Measurements from ENCODE around the gene ERBB4.
"Not testable (repeated sequence)": the region's sequence is repeated elsewhere in the genome, so short reads cannot be mapped to it uniquely, and the experiment has no call there.

ERBB4 gene

DNA sequence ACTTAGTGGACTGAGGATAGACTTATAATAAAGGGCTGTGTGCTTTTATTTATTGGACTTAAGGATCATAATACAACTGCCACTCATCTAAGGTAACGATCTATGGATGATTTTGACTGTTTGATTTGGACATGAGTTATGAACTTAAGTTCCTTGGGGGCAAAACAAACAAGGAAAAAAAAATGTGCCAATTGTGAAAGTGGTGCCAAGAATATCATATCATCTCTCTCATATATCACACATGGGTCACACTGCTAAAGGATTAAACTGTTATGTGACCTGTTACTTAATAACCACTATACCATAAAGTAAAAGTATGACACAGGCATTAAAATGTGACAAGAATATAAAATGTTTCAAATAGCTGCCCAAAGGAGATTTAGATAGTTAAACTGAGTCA lies 886.3 kb downstream of the ERBB4 start:
- no peaks in the 10 kb centered on the region for H3K27me3 ChIP-seq
- no peaks in the 10 kb centered on the region for H3K36me3 ChIP-seq
- no peaks in the 10 kb centered on the region for H3K4me1 ChIP-seq
- no peaks in the 10 kb centered on the region for H4K20me1 ChIP-seq
- no peaks in the 10 kb centered on the region for H3K9me3 ChIP-seq
- TF ChIP-seq Cebpa-rat (IDR thresholded peaks at IDR 0.05): no peak
- H3K27ac ChIP-seq: no peak overlapping the region
- no peak overlapping the region for H3K4me2 ChIP-seq
- H3K9ac ChIP-seq: no peak overlapping the region
- H3K4me3 ChIP-seq: no peak overlapping the region

DNA sequence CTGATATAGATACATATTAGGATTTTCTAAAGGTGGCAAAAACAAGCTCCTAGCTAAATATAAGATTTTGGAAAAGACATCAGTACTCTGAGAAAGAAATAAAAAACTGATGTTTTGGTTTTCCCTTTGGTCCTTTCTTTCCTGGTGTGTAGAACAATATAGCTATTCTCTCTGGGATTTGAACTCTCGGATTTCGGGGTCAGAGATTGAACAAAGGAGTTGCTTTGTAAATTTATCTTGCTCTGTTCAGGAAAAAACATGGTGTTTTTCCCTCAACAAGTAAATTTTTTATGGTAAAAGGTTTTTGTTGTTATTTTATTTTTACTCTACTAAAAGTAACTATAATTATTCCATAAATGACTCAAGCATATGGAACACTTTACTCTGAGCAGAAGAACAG lies 889.3 kb downstream of the ERBB4 start:
- Histone ChIP-seq H4K20me1 (no peaks in the 10 kb centered on the region), H3K9me3 (no peaks in the 10 kb centered on the region), H3K36me3 (no peaks in the 10 kb centered on the region), H3K27me3 (no peaks in the 10 kb centered on the region), H3K4me1 (no peaks in the 10 kb centered on the region), H3K4me3 (no peak overlapping the region), H3K9ac (no peak overlapping the region), H3K4me2 (no peak overlapping the region), H3K27ac (no peak overlapping the region)
- no peak for TF ChIP-seq Cebpa-rat (IDR thresholded peaks at IDR 0.05)

DNA sequence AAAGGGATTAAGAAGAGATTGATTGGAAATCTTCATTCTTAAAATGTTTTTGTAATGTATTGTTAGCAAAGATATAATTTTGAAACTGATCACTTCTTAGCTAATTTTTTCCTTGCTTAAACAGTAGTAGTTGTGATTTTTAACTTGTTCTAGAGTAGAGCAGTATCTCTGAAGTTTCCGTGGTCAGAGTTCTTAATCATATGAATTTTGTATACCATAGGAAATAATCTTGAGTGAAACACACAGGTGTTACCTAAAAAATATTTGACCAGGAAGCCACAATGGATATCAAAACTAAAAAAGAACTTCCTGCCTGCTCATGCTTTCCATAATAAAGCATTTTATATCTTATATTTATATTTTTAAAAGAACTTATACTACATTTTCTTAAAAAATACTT lies 907.1 kb downstream of the ERBB4 start:
- no peaks in the 10 kb centered on the region for H3K4me1 ChIP-seq
- no peak overlapping the region for H3K27ac ChIP-seq
- no peak for TF ChIP-seq Cebpa-rat (IDR thresholded peaks at IDR 0.05)
- no peaks in the 10 kb centered on the region for H4K20me1 ChIP-seq
- H3K9me3 ChIP-seq: 0 out of 2 replicates have a peak, but pooled peaks cover 8% of the 10 kb centered on the region
- no peaks in the 10 kb centered on the region for H3K36me3 ChIP-seq
- no peak overlapping the region for H3K4me3 ChIP-seq
- no peak overlapping the region for H3K4me2 ChIP-seq
- H3K9ac ChIP-seq: no peak overlapping the region
- H3K27me3 ChIP-seq: no peaks in the 10 kb centered on the region

DNA sequence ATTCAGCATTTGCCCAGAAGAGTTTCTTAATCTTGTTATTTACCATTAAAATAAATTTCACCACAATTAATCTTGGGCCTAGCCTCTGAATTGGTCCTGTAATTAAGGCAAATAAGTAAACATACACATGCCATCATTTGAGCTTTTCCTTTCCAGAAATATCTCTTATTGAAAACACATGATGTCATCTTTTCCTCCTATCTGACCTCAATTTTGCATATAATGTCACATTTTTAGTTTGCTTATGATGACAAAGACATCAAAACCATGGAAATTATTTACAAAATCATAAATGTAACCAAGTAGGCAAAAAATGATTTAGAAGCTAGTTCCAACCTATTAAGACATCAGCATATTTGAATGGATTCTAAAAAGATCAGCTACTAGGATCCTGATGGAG lies 915.5 kb downstream of the ERBB4 start:
- Histone ChIP-seq H3K4me1 (no peaks in the 10 kb centered on the region), H3K27me3 (no peaks in the 10 kb centered on the region), H4K20me1 (no peaks in the 10 kb centered on the region), H3K36me3 (no peaks in the 10 kb centered on the region), H3K9ac (no peak overlapping the region), H3K4me2 (no peak overlapping the region), H3K27ac (no peak overlapping the region), H3K4me3 (no peak overlapping the region), H3K9me3 (no peaks in the 10 kb centered on the region)
- TF ChIP-seq Cebpa-rat (IDR thresholded peaks at IDR 0.05): no peak

DNA sequence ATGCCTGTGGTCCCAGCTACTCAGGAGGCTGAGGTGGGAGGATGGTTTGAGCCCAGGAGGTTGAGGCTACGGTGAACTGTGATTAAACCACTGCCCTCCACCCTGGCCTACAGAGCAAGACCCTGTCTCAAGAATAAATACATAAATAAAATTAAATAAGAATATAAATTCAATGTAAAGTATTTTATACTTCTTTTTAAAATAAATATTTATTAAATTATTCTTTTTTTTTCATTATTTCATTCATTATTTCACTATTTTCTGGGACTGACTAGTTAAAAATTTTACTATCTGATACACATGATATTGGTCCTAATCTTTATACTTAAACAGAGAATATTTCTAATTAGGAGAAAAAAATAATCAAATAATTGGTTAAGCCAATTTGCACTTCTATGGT lies 917.6 kb downstream of the ERBB4 start:
- Histone ChIP-seq H3K4me3 (no peak overlapping the region), H3K9ac (no peak overlapping the region), H3K27me3 (no peaks in the 10 kb centered on the region), H3K9me3 (no peaks in the 10 kb centered on the region), H3K4me1 (no peaks in the 10 kb centered on the region), H3K4me2 (no peak overlapping the region), H3K27ac (no peak overlapping the region), H4K20me1 (no peaks in the 10 kb centered on the region), H3K36me3 (no peaks in the 10 kb centered on the region)
- no peak for TF ChIP-seq Cebpa-rat (IDR thresholded peaks at IDR 0.05)

DNA sequence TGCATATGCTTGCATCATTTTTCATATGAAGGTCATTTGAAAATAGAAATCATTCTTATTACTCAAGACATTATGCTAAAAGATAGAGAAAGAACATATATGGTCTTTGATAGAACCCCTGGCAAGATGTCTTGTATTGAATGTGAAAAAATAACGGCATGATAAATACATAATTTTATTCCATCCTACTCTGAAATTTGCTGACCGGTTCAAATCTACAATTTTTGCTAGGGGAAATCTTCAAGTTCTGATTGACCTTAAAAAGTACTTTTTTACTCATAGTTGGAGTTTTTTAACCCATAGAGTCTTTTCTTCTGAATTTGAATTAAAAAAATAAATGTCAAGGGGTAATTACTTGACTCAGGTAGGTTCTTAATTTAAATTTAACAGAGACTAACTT lies 920.8 kb downstream of the ERBB4 start:
- no peak for TF ChIP-seq Cebpa-rat (IDR thresholded peaks at IDR 0.05)
- H3K9ac ChIP-seq: no peak overlapping the region
- H3K9me3 ChIP-seq: no peaks in the 10 kb centered on the region
- H3K4me2 ChIP-seq: no peak overlapping the region
- H3K4me1 ChIP-seq: no peaks in the 10 kb centered on the region
- no peak overlapping the region for H3K27ac ChIP-seq
- H3K4me3 ChIP-seq: no peak overlapping the region
- no peaks in the 10 kb centered on the region for H3K36me3 ChIP-seq
- no peaks in the 10 kb centered on the region for H4K20me1 ChIP-seq
- no peaks in the 10 kb centered on the region for H3K27me3 ChIP-seq

DNA sequence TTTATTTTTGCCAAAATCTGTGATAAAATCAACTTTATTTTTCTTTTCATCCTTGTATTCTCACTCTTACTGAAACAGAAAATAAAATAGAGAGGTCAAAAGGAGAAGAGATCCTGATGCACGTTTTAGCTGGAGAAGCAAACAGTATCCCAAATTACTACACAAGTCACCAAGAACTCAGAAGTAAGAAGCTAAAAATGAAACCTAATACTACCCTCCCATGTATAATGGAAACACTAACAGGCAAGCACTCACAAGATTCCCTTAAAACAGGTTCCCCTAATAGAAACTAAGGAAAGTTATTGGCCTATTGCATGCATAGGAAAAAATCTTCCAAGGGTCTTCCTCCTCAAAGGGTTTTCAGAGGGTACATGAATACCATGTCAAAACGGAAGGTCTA lies 927.0 kb downstream of the ERBB4 start:
- H4K20me1 ChIP-seq: no peaks in the 10 kb centered on the region
- H3K27ac ChIP-seq: 0 out of 2 replicates have a peak overlapping the region, but pooled peaks have one; percentile 24
- no peak for TF ChIP-seq Cebpa-rat (IDR thresholded peaks at IDR 0.05)
- peaks cover 12% of the 10 kb centered on the region; the same call in 1 of the 2 replicates for H3K4me1 ChIP-seq
- H3K9me3 ChIP-seq: no peaks in the 10 kb centered on the region
- H3K9ac ChIP-seq: no peak overlapping the region
- peak overlapping the region; percentile 60 for H3K4me2 ChIP-seq
- peak overlapping the region; percentile 41 for H3K4me3 ChIP-seq
- H3K27me3 ChIP-seq: no peaks in the 10 kb centered on the region
- no peaks in the 10 kb centered on the region for H3K36me3 ChIP-seq

DNA sequence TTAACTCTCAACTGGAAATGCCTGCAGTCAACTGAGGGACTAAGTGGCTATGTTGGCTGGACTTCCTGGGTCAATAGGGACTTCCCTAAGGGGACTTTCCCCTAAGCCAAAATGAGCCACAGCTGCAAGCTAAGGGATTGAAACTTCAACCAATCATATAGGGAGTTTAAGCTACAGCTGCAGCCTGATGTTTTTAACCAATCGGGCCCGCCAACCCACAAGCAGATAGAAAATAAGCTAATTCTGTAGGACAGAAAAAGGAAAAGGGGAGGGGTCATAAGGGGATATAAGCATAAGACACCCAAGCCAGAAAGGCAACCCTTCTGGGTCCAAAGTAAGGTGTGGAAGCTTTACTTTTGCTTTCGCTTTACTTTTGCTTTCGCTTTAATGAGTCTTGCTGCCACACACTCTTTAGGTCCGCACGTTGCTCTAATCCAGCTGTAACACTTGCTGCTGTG lies 927.5 kb downstream of the ERBB4 start:
- H3K4me2 ChIP-seq: peak overlapping the region; percentile 60
- peaks cover 12% of the 10 kb centered on the region; the same call in 1 of the 2 replicates for H3K4me1 ChIP-seq
- H3K27me3 ChIP-seq: no peaks in the 10 kb centered on the region
- no peaks in the 10 kb centered on the region for H4K20me1 ChIP-seq
- peak overlapping the region; percentile 41 for H3K4me3 ChIP-seq
- no peaks in the 10 kb centered on the region for H3K9me3 ChIP-seq
- no peaks in the 10 kb centered on the region for H3K36me3 ChIP-seq
- no peak for TF ChIP-seq Cebpa-rat (IDR thresholded peaks at IDR 0.05)
- no peak overlapping the region for H3K9ac ChIP-seq
- 0 out of 2 replicates have a peak overlapping the region, but pooled peaks have one; percentile 24 for H3K27ac ChIP-seq

DNA sequence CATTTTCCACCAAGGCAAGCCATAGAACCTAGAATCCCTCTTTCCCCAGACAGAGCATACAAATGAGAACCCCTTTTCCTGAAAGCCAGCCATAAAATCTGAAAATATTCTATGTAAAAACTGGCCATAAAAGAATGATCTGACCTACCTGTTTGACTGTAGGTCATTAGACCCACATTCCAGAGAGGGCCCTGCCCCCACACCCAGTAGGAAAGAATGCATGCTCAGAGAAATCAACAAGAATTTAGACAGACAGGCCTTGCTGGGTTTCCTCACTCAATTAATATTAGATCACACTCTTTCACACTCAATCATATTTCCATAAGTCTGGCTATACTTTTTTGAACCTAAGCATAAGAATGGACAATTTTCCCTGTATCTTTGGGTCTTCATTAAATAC lies 929.5 kb downstream of the ERBB4 start:
- Histone ChIP-seq H4K20me1 (no peaks in the 10 kb centered on the region), H3K9ac (no peak overlapping the region), H3K9me3 (no peaks in the 10 kb centered on the region), H3K4me3 (no peak overlapping the region), H3K27ac (no peak overlapping the region), H3K27me3 (no peaks in the 10 kb centered on the region), H3K4me2 (no peak overlapping the region), H3K36me3 (no peaks in the 10 kb centered on the region), H3K4me1 (peaks cover 12% of the 10 kb centered on the region; the same call in 1 of the 2 replicates)
- no peak for TF ChIP-seq Cebpa-rat (IDR thresholded peaks at IDR 0.05)

DNA sequence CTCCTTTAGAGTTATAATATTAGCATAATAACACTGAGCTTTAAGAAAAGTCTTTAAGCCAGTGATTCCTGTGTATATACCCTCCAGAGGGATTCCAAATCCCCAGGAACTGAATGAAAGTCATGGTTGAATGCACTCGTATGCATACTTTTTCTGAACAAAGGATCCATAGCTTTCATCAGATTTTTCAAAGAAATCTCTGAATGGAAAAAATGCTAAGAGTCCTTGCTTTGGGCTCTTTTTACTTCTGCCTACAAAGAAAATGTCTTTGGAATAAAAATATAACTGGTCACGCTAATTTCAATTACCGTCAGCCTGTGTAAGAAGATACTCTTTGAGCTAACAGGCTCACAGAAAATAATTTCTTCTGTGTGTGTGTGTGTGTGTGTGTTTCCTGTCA lies 939.5 kb downstream of the ERBB4 start:
- Histone ChIP-seq H3K4me1 (peaks cover 6% of the 10 kb centered on the region; the same call in 1 of the 2 replicates), H3K27me3 (no peaks in the 10 kb centered on the region), H4K20me1 (no peaks in the 10 kb centered on the region), H3K4me3 (no peak overlapping the region), H3K9me3 (no peaks in the 10 kb centered on the region), H3K36me3 (no peaks in the 10 kb centered on the region), H3K4me2 (no peak overlapping the region), H3K27ac (no peak overlapping the region), H3K9ac (no peak overlapping the region)
- TF ChIP-seq Cebpa-rat (IDR thresholded peaks at IDR 0.05): no peak

DNA sequence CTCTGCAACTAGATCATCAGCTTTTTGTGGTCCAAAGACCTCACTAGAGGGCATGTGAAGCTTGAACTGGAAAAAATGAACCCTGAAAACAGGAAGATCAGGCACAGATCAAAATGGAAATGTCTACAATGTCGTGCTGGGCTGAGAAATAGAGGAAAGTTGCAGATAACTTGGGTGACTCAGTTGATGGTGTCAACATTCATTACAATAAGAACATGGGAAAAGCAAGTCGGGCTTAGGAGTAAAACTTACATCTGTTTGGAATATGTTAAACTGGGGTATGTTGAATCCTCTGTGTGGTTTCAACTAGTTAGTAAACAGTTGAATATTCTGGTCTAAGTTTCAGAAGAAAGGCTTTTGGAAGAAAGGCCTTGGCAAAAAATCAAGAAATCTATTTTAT lies 940.4 kb downstream of the ERBB4 start:
- Histone ChIP-seq H3K27me3 (no peaks in the 10 kb centered on the region), H3K4me1 (peaks cover 6% of the 10 kb centered on the region; the same call in 1 of the 2 replicates), H3K4me2 (no peak overlapping the region), H3K4me3 (no peak overlapping the region), H3K27ac (no peak overlapping the region), H3K9me3 (no peaks in the 10 kb centered on the region), H4K20me1 (no peaks in the 10 kb centered on the region), H3K36me3 (no peaks in the 10 kb centered on the region), H3K9ac (no peak overlapping the region)
- TF ChIP-seq Cebpa-rat (IDR thresholded peaks at IDR 0.05): no peak

DNA sequence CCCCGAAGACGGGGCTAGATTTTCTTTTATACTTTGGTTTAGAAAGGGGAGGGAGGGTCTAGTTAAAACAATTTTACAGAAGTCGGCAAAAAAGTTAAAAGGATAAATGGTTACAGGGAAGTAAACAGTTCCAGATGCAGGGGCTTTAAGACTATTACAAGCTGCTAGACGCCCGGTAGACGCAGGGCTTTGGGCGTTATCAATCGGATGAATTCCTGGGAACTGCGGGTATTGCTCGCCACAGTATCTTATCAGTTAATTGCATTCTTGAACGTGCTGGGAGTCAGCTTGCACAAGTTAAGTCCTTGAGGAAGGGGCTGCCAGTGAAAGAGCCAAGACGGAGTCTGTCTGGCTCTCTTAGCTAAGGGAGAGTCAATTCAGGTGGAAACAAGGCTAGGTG lies 946.6 kb downstream of the ERBB4 start:
- H4K20me1 ChIP-seq, H3K9ac ChIP-seq, H3K4me3 ChIP-seq, H3K27ac ChIP-seq, H3K27me3 ChIP-seq, H3K9me3 ChIP-seq, H3K4me2 ChIP-seq, H3K36me3 ChIP-seq, H3K4me1 ChIP-seq: not testable (repeated sequence)

Data from BLaER1 (cell line).